Activated T-helper 9 cell treated with anti-CD3 and anti-CD28 coated beads, Interleukin-2, amount 50 U/mL, for 16 hours (primary cell): ENCODE data around the gene TCF7.
A peak's percentile ranks its signal among the peaks of the same experiment; 100 is the strongest.

ENCODE experiments used
- DNase-seq: peaks from one replicate; pipeline ENCODE4 v3.0.0-alpha.2; 2020; ENCODE audit warnings: low read depth

The TCF7 gene

DNA sequence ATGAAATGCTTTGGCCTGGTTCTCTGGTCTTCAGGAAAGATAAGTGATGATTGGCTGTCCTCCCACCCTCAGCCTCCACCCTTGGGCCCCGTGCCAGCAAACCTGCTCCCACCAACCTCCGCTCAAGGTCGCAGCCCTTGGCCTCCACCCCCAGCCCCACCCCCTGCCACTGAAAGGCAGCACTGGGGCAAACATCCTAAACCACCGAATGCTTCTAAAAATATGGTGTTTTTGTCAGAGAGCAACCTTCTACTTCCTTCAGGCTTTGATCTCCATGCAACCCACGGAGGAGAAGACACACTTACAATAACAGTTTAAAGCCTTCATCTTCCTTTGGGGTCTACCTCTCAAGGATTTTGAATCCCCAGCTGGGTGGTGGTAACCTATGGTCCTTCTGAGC is 24.0 kb upstream of the TCF7 start:
- no peak for DNase-seq

- no peak for DNase-seq
Measured at GRCh38 chr5:134091626-134092121, 22.8 kb upstream of the TCF7 start.

GRCh38 chr5:134092875-134093274 is 21.6 kb upstream of the TCF7 start:
- no peak for DNase-seq

DNA sequence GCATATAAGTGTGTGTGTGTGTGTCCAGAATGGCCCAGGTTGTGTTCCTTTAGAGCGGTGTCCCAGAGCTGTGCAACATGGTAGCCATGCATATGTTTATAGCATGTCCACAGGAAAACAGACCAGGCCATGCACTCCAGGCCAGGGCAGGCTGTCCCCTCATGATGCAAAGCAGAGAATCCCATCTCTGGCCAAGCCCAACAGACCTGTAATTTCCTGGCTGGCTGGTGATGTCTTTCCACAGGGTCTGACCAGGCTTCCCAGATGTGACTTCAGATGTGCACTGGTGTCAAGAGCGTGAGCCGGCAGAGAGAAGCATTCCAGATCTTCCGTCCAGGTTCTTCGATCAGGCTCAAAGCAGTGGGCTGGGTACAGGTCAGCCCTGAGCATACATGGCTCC is 21.1 kb upstream of the TCF7 start:
- DNase-seq: no peak

- DNase-seq: no peak
Measured at GRCh38 chr5:134095293-134095692, 19.2 kb upstream of the TCF7 start.

- no peak for DNase-seq
Measured at GRCh38 chr5:134095887-134096589, 18.4 kb upstream of the TCF7 start.

DNA sequence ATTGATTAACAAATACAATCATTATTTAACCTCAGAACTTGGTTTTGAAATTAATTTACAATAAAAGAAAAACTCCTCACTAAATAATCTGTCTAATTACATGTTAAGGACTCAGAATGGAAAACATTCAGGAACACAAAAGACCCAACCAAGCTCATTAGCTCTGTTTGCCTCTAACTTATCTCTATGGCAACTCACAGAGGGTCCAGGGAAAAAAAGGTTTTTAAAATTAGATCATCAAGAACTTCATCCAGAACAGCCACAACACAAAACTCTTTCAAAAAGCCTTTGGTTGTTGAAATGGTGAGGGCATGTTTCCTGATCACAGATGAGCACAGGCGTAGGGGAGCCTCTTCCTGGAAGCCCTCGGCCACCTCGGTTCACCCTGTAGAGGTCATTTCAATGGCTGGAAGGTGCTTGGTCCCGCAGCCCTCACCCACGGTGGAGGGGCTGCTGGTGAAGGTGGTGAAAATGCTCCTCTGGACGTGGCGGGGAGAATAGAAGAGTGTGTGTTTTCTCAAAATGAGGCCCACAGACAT is 17.2 kb upstream of the TCF7 start:
- no peak for DNase-seq

GRCh38 chr5:134098690-134099089 is 15.8 kb upstream of the TCF7 start:
- DNase-seq: no peak

GRCh38 chr5:134099288-134099872 is 15.1 kb upstream of the TCF7 start:
- no peak for DNase-seq

- DNase-seq: no peak
Measured at GRCh38 chr5:134099939-134100282, 14.6 kb upstream of the TCF7 start.

DNA sequence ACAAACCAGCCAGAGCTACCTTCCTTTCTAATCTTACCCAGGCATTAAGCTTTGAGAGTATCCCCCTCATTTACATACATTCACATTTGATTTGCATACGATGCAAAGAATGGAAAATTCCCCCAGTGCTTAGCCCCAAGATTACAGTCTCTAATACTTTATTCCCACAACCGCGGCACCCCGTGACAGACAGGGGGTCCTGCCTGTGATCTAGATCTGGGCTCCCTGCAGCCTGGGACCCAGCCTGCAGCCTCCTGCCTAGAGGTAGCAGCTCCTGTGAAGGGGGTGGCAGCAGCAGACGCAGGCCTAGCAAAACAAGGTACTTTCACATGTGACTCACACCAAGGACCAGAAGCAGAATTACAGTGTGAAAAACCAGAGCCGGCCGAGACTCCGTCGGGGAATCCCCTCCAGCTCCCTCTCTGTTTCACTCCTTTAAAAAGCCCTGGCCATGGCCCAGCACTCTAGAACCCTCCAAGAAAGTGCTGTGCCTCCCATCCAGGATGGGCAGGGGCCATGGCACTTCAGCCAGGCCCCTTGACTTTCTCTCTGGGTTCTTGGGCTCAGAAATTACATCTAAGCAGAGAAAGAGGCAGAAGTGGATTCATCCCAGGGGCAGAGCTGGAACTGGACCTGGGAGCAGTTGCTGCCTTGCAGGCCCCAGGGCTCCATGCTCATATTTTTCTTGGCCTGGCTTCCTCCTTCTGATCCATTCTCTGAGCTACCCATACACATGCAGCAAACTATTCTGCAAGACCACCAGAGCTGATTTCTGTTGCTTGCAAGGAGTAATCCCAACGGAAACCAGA is 14.0 kb upstream of the TCF7 start:
- peak; percentile 78 for DNase-seq

GRCh38 chr5:134101686-134102439 is 12.6 kb upstream of the TCF7 start:
- DNase-seq: peak; percentile 65

DNA sequence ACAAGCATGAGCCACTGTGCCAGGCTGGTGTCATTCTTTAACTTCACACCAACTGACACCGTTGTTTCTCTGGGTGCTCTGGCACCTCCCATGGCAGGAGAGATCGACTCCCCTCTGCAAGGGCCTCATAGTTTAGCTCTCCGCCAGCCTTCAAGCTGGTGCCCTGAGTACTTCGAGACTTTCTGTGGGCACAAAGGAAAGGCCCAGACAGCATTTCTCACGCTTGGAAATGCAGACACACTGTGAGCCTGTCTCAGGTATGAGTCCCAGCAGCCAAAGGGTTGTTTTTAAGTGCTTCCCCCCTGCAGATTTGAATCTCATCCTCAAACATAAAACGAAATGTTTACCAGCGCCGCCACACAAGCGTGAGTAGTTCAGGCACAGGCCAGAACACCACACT is 11.1 kb upstream of the TCF7 start:
- DNase-seq: no peak

DNA sequence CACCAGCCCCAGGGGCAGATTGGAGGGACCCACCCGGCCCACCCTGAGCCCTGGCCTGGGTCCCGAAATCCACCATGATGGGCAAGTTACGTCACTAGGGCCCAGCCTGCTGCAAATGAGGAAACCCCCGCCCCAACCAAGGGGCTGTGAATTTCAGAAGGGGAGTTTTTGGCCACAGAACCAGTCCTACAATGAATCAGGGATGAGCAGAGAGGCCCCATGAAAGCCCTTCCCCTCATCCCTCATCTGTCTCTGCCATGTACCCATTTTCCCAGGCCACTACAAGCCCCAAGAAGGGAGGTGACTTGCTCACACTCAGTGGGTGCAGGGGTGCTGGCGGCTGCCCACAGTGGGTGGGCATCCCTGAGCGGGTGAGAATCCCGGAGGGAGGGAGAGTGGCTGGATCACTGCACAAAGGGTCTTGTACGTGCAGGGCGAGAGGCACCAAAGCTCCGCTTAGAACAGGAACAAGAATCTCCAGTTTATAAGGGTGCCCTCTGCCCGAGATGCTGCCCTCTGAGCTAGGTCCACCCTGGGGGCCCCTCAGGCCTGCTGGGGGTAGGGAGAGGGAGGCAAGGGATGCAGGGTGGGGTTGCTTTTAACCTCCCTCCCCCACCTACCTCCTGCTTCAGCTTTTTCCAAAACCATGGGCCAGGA is 10.4 kb upstream of the TCF7 start:
- DNase-seq: no peak

DNA sequence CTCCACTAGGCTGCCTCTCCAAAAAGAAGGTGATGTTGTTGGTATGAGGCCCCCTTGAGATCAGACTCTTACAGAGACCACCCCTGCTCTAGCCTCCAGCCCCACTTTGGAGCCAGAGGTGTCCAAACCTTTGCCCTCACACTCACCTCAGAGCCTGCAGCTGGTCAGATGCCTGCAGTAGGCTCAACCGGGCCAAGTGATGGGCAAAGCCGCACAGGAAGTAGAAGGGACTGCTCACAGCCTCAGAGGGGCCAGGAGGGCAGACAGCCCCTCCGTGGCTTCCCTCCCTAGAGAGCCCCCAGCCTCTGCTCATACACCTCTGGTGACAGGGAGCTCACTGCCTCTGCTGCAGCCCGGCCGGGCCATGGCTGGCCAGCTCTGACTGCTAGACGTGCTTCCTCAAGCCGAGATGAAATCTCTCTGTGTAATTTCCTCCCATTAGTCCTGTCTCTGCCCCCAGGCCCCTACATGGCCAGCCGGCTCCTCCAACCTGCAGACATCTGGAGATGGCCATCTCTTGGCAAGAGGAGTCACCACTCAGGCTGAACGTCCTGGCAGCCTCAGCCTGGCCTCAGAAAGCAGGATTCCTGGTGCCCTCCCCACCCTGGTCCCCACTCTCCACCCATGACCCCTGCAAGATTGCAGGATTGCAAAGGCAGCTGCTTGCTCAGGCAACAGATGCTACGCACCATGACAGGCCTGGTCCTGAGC is 7.3 kb upstream of the TCF7 start:
- no peak for DNase-seq

- DNase-seq: no peak
Measured at GRCh38 chr5:134107779-134108178, 6.7 kb upstream of the TCF7 start.

DNA sequence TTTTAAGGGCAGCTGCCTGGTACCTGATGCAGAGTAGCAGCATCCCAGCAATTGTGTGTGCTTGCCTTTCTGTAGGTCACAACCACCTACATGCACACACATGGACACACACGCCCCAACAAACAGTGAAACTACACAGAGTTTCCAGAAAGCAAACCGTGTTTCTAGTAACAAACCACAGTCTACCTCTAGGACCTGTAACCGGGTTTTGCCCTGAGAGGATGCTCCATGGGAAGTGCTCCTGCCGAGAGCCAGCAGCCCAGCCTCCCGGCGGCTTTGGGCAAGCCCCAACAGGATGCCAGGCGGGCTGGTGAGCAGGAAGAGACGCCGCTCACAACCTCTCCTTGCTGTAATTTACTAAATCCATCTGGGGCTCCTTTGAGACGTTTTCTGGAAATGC is 4.1 kb upstream of the TCF7 start:
- no peak for DNase-seq

GRCh38 chr5:134111741-134112647 is 2.5 kb upstream of the TCF7 start:
- DNase-seq: no peak

DNA sequence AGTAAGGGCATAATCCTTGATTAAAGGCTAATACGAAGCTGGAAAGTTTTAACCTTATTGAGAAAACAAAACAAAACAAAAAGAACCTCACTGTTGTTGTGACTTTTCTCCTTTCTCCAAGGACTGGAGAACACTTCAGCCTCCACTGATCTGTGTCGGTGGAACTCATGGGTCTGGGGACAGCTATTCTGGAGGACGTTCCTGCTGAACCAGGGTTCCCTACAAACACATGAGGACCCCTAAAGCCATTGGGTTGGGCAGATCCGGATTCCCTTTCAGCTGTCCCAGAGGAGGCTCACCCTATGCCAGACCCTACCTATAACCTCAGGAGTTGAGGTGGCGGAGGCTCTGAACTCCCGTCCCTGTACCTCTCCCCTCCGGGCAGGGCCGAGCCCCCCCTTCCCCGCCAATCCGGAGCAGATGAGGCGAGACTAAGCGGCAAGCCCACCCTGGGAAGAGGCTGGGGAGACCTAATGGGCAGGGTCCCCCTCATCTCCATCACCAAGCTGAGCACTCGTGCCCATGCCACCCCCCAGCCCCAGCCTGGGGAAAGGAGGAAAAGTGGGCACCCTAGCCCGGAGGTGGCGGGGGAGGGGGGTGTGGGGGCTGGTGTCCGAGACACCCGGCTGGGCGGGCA is 1.6 kb upstream of the TCF7 start:
- no peak for DNase-seq
